H9 (cell line): ENCODE results near the gene TGFBI. TPM values are rescaled to one million over a fixed set of nuclear protein-coding genes. Genes with fewer than 3 reads are reported as not detected.

Source experiments
- DNase-seq: peaks from one replicate; pipeline ENCODE4 v3.0.0-alpha.2; 2017
- H2AFZ ChIP-seq: one replicate; pipeline ENCODE4 v1.6.1; 2013; ENCODE audit warnings: mild to moderate bottlenecking, low read length, control low read depth, moderate library complexity
- H2AK5ac ChIP-seq: 2 replicates; pipeline ENCODE4 v1.6.1; 2013; ENCODE audit warnings: low read length, control low read depth, mixed read lengths; ENCODE audit not compliant: insufficient read length
- H2BK120ac ChIP-seq: one replicate; pipeline ENCODE4 v1.6.1; 2013; ENCODE audit warnings: low read depth, mild to moderate bottlenecking, low read length, control low read depth, inconsistent platforms; ENCODE audit not compliant: poor library complexity, severe bottlenecking
- H2BK12ac ChIP-seq: 2 replicates; pipeline ENCODE4 v1.6.1; 2013; ENCODE audit warnings: low read length, control low read depth, mixed read lengths, low read depth; ENCODE audit not compliant: insufficient read length
- H2BK15ac ChIP-seq: 2 replicates; pipeline ENCODE4 v1.6.1; 2013; ENCODE audit warnings: low read depth, low read length, control low read depth
- H2BK20ac ChIP-seq: one replicate; pipeline ENCODE4 v1.6.1; 2013; ENCODE audit warnings: low read depth, mild to moderate bottlenecking, low read length, control low read depth, inconsistent platforms; ENCODE audit not compliant: poor library complexity, severe bottlenecking
- H2BK5ac ChIP-seq: 2 replicates; pipeline ENCODE4 v1.6.1; 2013; ENCODE audit warnings: low read length, control low read depth, mixed read lengths; ENCODE audit not compliant: insufficient read length
- H3K14ac ChIP-seq: 2 replicates; pipeline ENCODE4 v1.6.1; 2013; ENCODE audit warnings: low read length, control low read depth; ENCODE audit not compliant: insufficient read depth
- H3K18ac ChIP-seq: 2 replicates; pipeline ENCODE4 v1.6.1; 2013; ENCODE audit warnings: low read depth, mild to moderate bottlenecking, mixed read lengths, low read length, control low read depth; ENCODE audit not compliant: insufficient read length
- H3K23ac ChIP-seq: 2 replicates; pipeline ENCODE4 v1.6.1; 2013; ENCODE audit warnings: low read length, control low read depth, mixed read lengths, low read depth; ENCODE audit not compliant: insufficient read length
- H3K23me2 ChIP-seq: 2 replicates; pipeline ENCODE4 v1.6.1; 2013; ENCODE audit warnings: low read depth, mild to moderate bottlenecking, mixed read lengths, low read length, control low read depth; ENCODE audit not compliant: insufficient read length, poor library complexity, severe bottlenecking
- H3K27ac ChIP-seq: 2 replicates; pipeline ENCODE4 v1.5.1; 2013; ENCODE audit warnings: low read length, control low read depth, mixed read lengths, low read depth; ENCODE audit not compliant: insufficient read length
- H3K27me3 ChIP-seq: 2 replicates; pipeline ENCODE4 v1.6.1; 2013; ENCODE audit warnings: low read length, control low read depth, inconsistent platforms; ENCODE audit not compliant: insufficient read depth
- H3K4ac ChIP-seq: 2 replicates; pipeline ENCODE4 v1.6.1; 2013; ENCODE audit warnings: low read depth, mild to moderate bottlenecking, control low read depth, inconsistent platforms, low read length, moderate library complexity
- H3K4me1 ChIP-seq: 2 replicates; pipeline ENCODE4 v1.6.1; 2013; ENCODE audit warnings: low read length, control low read depth, inconsistent platforms; ENCODE audit not compliant: insufficient read depth
- H3K4me2 ChIP-seq: 2 replicates; pipeline ENCODE4 v1.6.1; 2013; ENCODE audit warnings: low read length, control low read depth, mixed read lengths; ENCODE audit not compliant: insufficient read length, insufficient read depth
- H3K56ac ChIP-seq: 2 replicates; pipeline ENCODE4 v1.6.1; 2013; ENCODE audit warnings: low read depth, mild to moderate bottlenecking, mixed read lengths, low read length, control low read depth; ENCODE audit not compliant: insufficient read length
- H3K79me1 ChIP-seq: 2 replicates; pipeline ENCODE4 v1.6.1; 2013; ENCODE audit warnings: low read depth, mild to moderate bottlenecking, moderate library complexity, low read length, control low read depth, inconsistent platforms; ENCODE audit not compliant: insufficient read depth, poor library complexity, severe bottlenecking
- H3K79me2 ChIP-seq: 2 replicates; pipeline ENCODE4 v1.6.1; 2013; ENCODE audit warnings: low read length, control low read depth, inconsistent platforms; ENCODE audit not compliant: insufficient read depth
- H3K9ac ChIP-seq: 2 replicates; pipeline ENCODE4 v1.6.1; 2013; ENCODE audit warnings: low read length, control low read depth, mixed read lengths; ENCODE audit not compliant: insufficient read length; ENCODE audit errors: extremely low read depth
- H3K9me3 ChIP-seq: one replicate; pipeline ENCODE4 v1.6.1; 2013; ENCODE audit warnings: low read depth, low read length, inconsistent platforms; ENCODE audit not compliant: control insufficient read depth
- H3T11ph ChIP-seq: one replicate; pipeline ENCODE4 v1.6.1; 2013; ENCODE audit warnings: mild to moderate bottlenecking, low read length, control low read depth, inconsistent platforms
- H4K20me1 ChIP-seq: one replicate; pipeline ENCODE4 v1.6.1; 2013; ENCODE audit not compliant: control insufficient read depth, insufficient read length, insufficient read depth
- H4K5ac ChIP-seq: 2 replicates; pipeline ENCODE4 v1.6.1; 2013; ENCODE audit warnings: low read depth, mild to moderate bottlenecking, mixed read lengths, low read length, control low read depth; ENCODE audit not compliant: insufficient read length
- H4K8ac ChIP-seq: replicated peaks from 2 replicates; pipeline ENCODE4 v1.6.1; 2013; ENCODE audit warnings: low read length, control low read depth, mixed read lengths, low read depth; ENCODE audit not compliant: insufficient read length
- H4K91ac ChIP-seq: 2 replicates; pipeline ENCODE4 v1.6.1; 2013; ENCODE audit warnings: low read depth, mild to moderate bottlenecking, moderate library complexity, mixed read lengths, low read length, control low read depth; ENCODE audit not compliant: insufficient read length
- H3K27ac Mint-ChIP-seq, 3 experiments: 2 replicates in 2 of 3; 3 replicates in 1 of 3; pipeline ENCODE4 v1.8.0; 2020 to 2021; ENCODE audit warnings: mixed read lengths in 3 of 3, mild to moderate bottlenecking in 1 of 3, moderate library complexity in 1 of 3
- H3K27me3 Mint-ChIP-seq: 2 replicates; pipeline ENCODE4 v1.8.0; 2021; ENCODE audit warnings: low read depth, mild to moderate bottlenecking, moderate library complexity, mixed read lengths
- H3K36me3 Mint-ChIP-seq, 3 experiments: 2 replicates in 2 of 3; 3 replicates in 1 of 3; pipeline ENCODE4 v1.8.0; 2020 to 2021; ENCODE audit warnings: low read depth in 3 of 3, mixed read lengths in 3 of 3; ENCODE audit not compliant: insufficient read depth in 1 of 3
- H3K4me1 Mint-ChIP-seq, 2 experiments: 2 replicates each; pipeline ENCODE4 v1.8.0; 2020; ENCODE audit warnings: mixed read lengths in 2 of 2
- H3K4me3 Mint-ChIP-seq, 2 experiments: 2 replicates in 1 of 2; 3 replicates in 1 of 2; pipeline ENCODE4 v1.8.0; 2020 to 2021; ENCODE audit warnings: mild to moderate bottlenecking in 2 of 2, mixed read lengths in 2 of 2, moderate library complexity in 1 of 2
- H3K9me3 Mint-ChIP-seq, 2 experiments: 2 replicates in 1 of 2; 3 replicates in 1 of 2; pipeline ENCODE4 v1.8.0; 2020; ENCODE audit warnings: mild to moderate bottlenecking in 2 of 2, mixed read lengths in 2 of 2, moderate library complexity in 1 of 2
- WGBS: extraction: QIAGEN DNeasy Blood & Tissue Kit; methylation state at CpG from one replicate; pipeline ENCODE4 v1.1.7; 2013; ENCODE audit warnings: missing lambda C conversion rate, low lambda C conversion rate, mixed read lengths; ENCODE audit not compliant: insufficient read length; ENCODE audit errors: extremely low coverage; 5-methylcytosine and 5-hydroxymethylcytosine counted together
- total RNA-seq: library from RNA; stranded (reverse); gene quantifications from 2 replicates; pipeline ENCODE4 v1.2.1, GENCODE V29; 2021
- TF ChIP-seq, protein P1 (sequence below): fragments of 200-600 bp; sonication (generic); conservative IDR thresholded peaks from 3 replicates; pipeline ENCODE4 v1.8.0; 2021; ENCODE audit warnings: antibody characterized with exemption, mild to moderate bottlenecking

The TGFBI gene
- total RNA-seq, 1 experiment from 2014 or later = 4.7 TPM

DNA sequence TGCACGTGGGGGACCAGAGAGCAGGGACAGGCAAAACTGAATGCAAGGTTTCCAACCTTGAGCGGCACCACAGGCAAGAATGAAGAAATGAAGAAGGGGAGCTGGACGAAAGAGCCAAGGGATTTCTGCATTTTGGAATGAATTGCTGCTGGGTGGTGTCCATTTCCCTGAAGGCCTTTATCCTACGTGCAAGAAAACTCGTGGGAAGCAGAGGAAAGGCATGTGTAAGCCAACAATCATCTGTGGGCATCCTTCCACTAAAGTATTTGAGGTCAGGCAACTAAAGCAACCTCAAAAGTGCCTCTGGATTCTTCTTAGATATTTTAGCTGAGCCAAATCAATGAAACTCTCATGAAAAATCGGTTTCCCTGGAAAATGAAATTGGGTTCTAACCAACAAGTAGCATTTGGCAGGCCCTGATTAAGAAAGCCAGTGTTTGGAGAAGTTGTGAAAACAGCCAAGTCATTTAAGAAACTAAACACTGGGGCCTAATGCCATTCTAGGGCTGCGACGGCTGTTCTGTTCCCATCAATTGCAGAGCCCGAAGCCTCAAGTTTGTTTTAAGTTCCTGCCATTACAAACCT lies 4.7 kb upstream of the TGFBI start:
- H4K91ac ChIP-seq = no peak overlapping the region
- H2BK120ac ChIP-seq = no peak overlapping the region
- H4K8ac ChIP-seq = no peak overlapping the region
- peaks cover 10% of the 10 kb centered on the region; the same call in 1 of the 2 replicates for H3K27me3 ChIP-seq
- no peaks in the 10 kb centered on the region for H3K79me2 ChIP-seq
- H3K9me3 ChIP-seq = no peaks in the 10 kb centered on the region
- no peak overlapping the region for H3T11ph ChIP-seq
- no peak for DNase-seq
- H2BK15ac ChIP-seq = no peak overlapping the region
- H3K4me1 ChIP-seq = no peaks in the 10 kb centered on the region
- H3K79me1 ChIP-seq = no peaks in the 10 kb centered on the region
- H3K23me2 ChIP-seq = peaks cover 3% of the 10 kb centered on the region
- no CpG with 5 or more reads among the region's 9 CpGs for WGBS
- H3K27ac Mint-ChIP-seq = no peak overlapping the region
- H3K4me3 Mint-ChIP-seq = no peak overlapping the region
- no peak overlapping the region for H3K9ac ChIP-seq
- peaks cover 59% of the 10 kb centered on the region for H3K27me3 Mint-ChIP-seq
- H3K23ac ChIP-seq = no peak overlapping the region
- no peak overlapping the region for H2BK5ac ChIP-seq
- no peak overlapping the region for H4K5ac ChIP-seq
- H4K20me1 ChIP-seq = no peaks in the 10 kb centered on the region
- no peak overlapping the region for H2AK5ac ChIP-seq
- H3K36me3 Mint-ChIP-seq = no peaks in the 10 kb centered on the region
- H2AFZ ChIP-seq = no peak overlapping the region
- no peak overlapping the region for H2BK20ac ChIP-seq
- H3K4me2 ChIP-seq = no peak overlapping the region
- no peak overlapping the region for H3K14ac ChIP-seq
- no peak overlapping the region for H2BK12ac ChIP-seq
- H3K18ac ChIP-seq = no peak overlapping the region
- H3K9me3 Mint-ChIP-seq = no peaks in the 10 kb centered on the region
- TF ChIP-seq, protein P1, sequence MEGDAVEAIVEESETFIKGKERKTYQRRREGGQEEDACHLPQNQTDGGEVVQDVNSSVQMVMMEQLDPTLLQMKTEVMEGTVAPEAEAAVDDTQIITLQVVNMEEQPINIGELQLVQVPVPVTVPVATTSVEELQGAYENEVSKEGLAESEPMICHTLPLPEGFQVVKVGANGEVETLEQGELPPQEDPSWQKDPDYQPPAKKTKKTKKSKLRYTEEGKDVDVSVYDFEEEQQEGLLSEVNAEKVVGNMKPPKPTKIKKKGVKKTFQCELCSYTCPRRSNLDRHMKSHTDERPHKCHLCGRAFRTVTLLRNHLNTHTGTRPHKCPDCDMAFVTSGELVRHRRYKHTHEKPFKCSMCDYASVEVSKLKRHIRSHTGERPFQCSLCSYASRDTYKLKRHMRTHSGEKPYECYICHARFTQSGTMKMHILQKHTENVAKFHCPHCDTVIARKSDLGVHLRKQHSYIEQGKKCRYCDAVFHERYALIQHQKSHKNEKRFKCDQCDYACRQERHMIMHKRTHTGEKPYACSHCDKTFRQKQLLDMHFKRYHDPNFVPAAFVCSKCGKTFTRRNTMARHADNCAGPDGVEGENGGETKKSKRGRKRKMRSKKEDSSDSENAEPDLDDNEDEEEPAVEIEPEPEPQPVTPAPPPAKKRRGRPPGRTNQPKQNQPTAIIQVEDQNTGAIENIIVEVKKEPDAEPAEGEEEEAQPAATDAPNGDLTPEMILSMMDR = no peak
- H3K56ac ChIP-seq = no peak overlapping the region
- H3K4ac ChIP-seq = no peak overlapping the region
- no peak overlapping the region for H3K27ac ChIP-seq
- H3K4me1 Mint-ChIP-seq = peaks cover 0 to 9% of the 10 kb centered on the region in 2 experiments; a peak in 2 of 4 replicates
